Measurements from ENCODE around the gene SLC7A9.

The SLC7A9 gene

GRCh38 chr19:32814624-32815023, 54.9 kb downstream of the SLC7A9 start:
- no peak overlapping the region for H3K4me3 ChIP-seq (ENCODE audit: low read depth, low read length)
- no peak overlapping the region for H3K27ac ChIP-seq (ENCODE audit: low read depth, low read length)
- H3K4me1 ChIP-seq (ENCODE audit: control insufficient read depth, insufficient read depth, low read length, unreplicated experiment): no peaks in the 10 kb centered on the region
- H3K27me3 ChIP-seq (ENCODE audit: insufficient read depth, low read length): peaks cover 7% of the 10 kb centered on the region
- H3K36me3 ChIP-seq (ENCODE audit: insufficient read depth, low read length): no peaks in the 10 kb centered on the region
- no peak overlapping the region for H2AFZ ChIP-seq (ENCODE audit: low read length, unreplicated experiment)
- no peaks in the 10 kb centered on the region for H3K79me2 ChIP-seq (ENCODE audit: control insufficient read depth, insufficient read depth, low read length, unreplicated experiment)

- H3K27ac ChIP-seq (ENCODE audit: low read depth, low read length): no peak overlapping the region
- H3K4me3 ChIP-seq (ENCODE audit: low read depth, low read length): no peak overlapping the region
- H3K79me2 ChIP-seq (ENCODE audit: control insufficient read depth, insufficient read depth, low read length, unreplicated experiment): no peaks in the 10 kb centered on the region
- H3K4me1 ChIP-seq (ENCODE audit: control insufficient read depth, insufficient read depth, low read length, unreplicated experiment): no peaks in the 10 kb centered on the region
- 0 out of 2 replicates have a peak, but pooled peaks cover 5% of the 10 kb centered on the region for H3K27me3 ChIP-seq (ENCODE audit: insufficient read depth, low read length)
- no peaks in the 10 kb centered on the region for H3K36me3 ChIP-seq (ENCODE audit: insufficient read depth, low read length)
- H2AFZ ChIP-seq (ENCODE audit: low read length, unreplicated experiment): no peak overlapping the region
Measured at GRCh38 chr19:32813862-32814425, 55.6 kb downstream of the SLC7A9 start.

GRCh38 chr19:32812571-32812970, 57.0 kb downstream of the SLC7A9 start:
- no peak overlapping the region for H2AFZ ChIP-seq (ENCODE audit: low read length, unreplicated experiment)
- no peak overlapping the region for H3K4me3 ChIP-seq (ENCODE audit: low read depth, low read length)
- H3K27ac ChIP-seq (ENCODE audit: low read depth, low read length): no peak overlapping the region
- no peaks in the 10 kb centered on the region for H3K79me2 ChIP-seq (ENCODE audit: control insufficient read depth, insufficient read depth, low read length, unreplicated experiment)
- H3K27me3 ChIP-seq (ENCODE audit: insufficient read depth, low read length): 0 out of 2 replicates have a peak, but pooled peaks cover 5% of the 10 kb centered on the region
- H3K4me1 ChIP-seq (ENCODE audit: control insufficient read depth, insufficient read depth, low read length, unreplicated experiment): no peaks in the 10 kb centered on the region
- no peaks in the 10 kb centered on the region for H3K36me3 ChIP-seq (ENCODE audit: insufficient read depth, low read length)

- Histone ChIP-seq H2AFZ (ENCODE audit: low read length, unreplicated experiment) (no peak overlapping the region), H3K36me3 (ENCODE audit: insufficient read depth, low read length) (no peaks in the 10 kb centered on the region), H3K4me1 (ENCODE audit: control insufficient read depth, insufficient read depth, low read length, unreplicated experiment) (no peaks in the 10 kb centered on the region), H3K27me3 (ENCODE audit: insufficient read depth, low read length) (0 out of 2 replicates have a peak, but pooled peaks cover 5% of the 10 kb centered on the region), H3K4me3 (ENCODE audit: low read depth, low read length) (no peak overlapping the region), H3K27ac (ENCODE audit: low read depth, low read length) (no peak overlapping the region), H3K79me2 (ENCODE audit: control insufficient read depth, insufficient read depth, low read length, unreplicated experiment) (no peaks in the 10 kb centered on the region)
Measured at GRCh38 chr19:32812036-32812435, 57.5 kb downstream of the SLC7A9 start.

- 0 out of 2 replicates have a peak, but pooled peaks cover 3% of the 10 kb centered on the region for H3K27me3 ChIP-seq (ENCODE audit: insufficient read depth, low read length)
- no peaks in the 10 kb centered on the region for H3K79me2 ChIP-seq (ENCODE audit: control insufficient read depth, insufficient read depth, low read length, unreplicated experiment)
- H2AFZ ChIP-seq (ENCODE audit: low read length, unreplicated experiment): no peak overlapping the region
- H3K36me3 ChIP-seq (ENCODE audit: insufficient read depth, low read length): no peaks in the 10 kb centered on the region
- H3K4me1 ChIP-seq (ENCODE audit: control insufficient read depth, insufficient read depth, low read length, unreplicated experiment): no peaks in the 10 kb centered on the region
- no peak overlapping the region for H3K27ac ChIP-seq (ENCODE audit: low read depth, low read length)
- H3K4me3 ChIP-seq (ENCODE audit: low read depth, low read length): no peak overlapping the region
Measured at GRCh38 chr19:32811151-32811550, 58.4 kb downstream of the SLC7A9 start.

GRCh38 chr19:32810452-32810851, 59.1 kb downstream of the SLC7A9 start:
- Histone ChIP-seq H3K27ac (ENCODE audit: low read depth, low read length) (no peak overlapping the region), H3K4me3 (ENCODE audit: low read depth, low read length) (no peak overlapping the region), H3K79me2 (ENCODE audit: control insufficient read depth, insufficient read depth, low read length, unreplicated experiment) (no peaks in the 10 kb centered on the region)

GRCh38 chr19:32809754-32810153, 59.8 kb downstream of the SLC7A9 start:
- no peaks in the 10 kb centered on the region for H3K27me3 ChIP-seq (ENCODE audit: insufficient read depth, low read length)
- no peaks in the 10 kb centered on the region for H3K79me2 ChIP-seq (ENCODE audit: control insufficient read depth, insufficient read depth, low read length, unreplicated experiment)
- no peaks in the 10 kb centered on the region for H3K36me3 ChIP-seq (ENCODE audit: insufficient read depth, low read length)
- no peak overlapping the region for H3K27ac ChIP-seq (ENCODE audit: low read depth, low read length)
- H3K4me3 ChIP-seq (ENCODE audit: low read depth, low read length): peak overlapping the region; percentile 42; the same call in 1 of the 2 replicates
- no peaks in the 10 kb centered on the region for H3K4me1 ChIP-seq (ENCODE audit: control insufficient read depth, insufficient read depth, low read length, unreplicated experiment)
- peak overlapping the region; percentile 33 for H2AFZ ChIP-seq (ENCODE audit: low read length, unreplicated experiment)

More at GRCh38 chr19:32810452-32810851, 59.1 kb downstream of the SLC7A9 start:
- Histone ChIP-seq H3K36me3 (ENCODE audit: insufficient read depth, low read length) (no peaks in the 10 kb centered on the region), H2AFZ (ENCODE audit: low read length, unreplicated experiment) (no peak overlapping the region), H3K4me1 (ENCODE audit: control insufficient read depth, insufficient read depth, low read length, unreplicated experiment) (no peaks in the 10 kb centered on the region), H3K27me3 (ENCODE audit: insufficient read depth, low read length) (no peaks in the 10 kb centered on the region)

- Histone ChIP-seq H3K36me3 (ENCODE audit: insufficient read depth, low read length) (no peaks in the 10 kb centered on the region), H3K27me3 (ENCODE audit: insufficient read depth, low read length) (no peaks in the 10 kb centered on the region), H3K27ac (ENCODE audit: low read depth, low read length) (no peak overlapping the region), H3K4me3 (ENCODE audit: low read depth, low read length) (peak overlapping the region; percentile 42; the same call in 1 of the 2 replicates), H3K79me2 (ENCODE audit: control insufficient read depth, insufficient read depth, low read length, unreplicated experiment) (no peaks in the 10 kb centered on the region), H3K4me1 (ENCODE audit: control insufficient read depth, insufficient read depth, low read length, unreplicated experiment) (no peaks in the 10 kb centered on the region), H2AFZ (ENCODE audit: low read length, unreplicated experiment) (peak overlapping the region; percentile 33)
Measured at GRCh38 chr19:32809254-32809653, 60.3 kb downstream of the SLC7A9 start.

GRCh38 chr19:32808236-32808635, 61.3 kb downstream of the SLC7A9 start:
- no peak overlapping the region for H3K27ac ChIP-seq (ENCODE audit: low read depth, low read length)
- H3K4me1 ChIP-seq (ENCODE audit: control insufficient read depth, insufficient read depth, low read length, unreplicated experiment): no peaks in the 10 kb centered on the region
- no peak overlapping the region for H3K4me3 ChIP-seq (ENCODE audit: low read depth, low read length)
- H3K79me2 ChIP-seq (ENCODE audit: control insufficient read depth, insufficient read depth, low read length, unreplicated experiment): no peaks in the 10 kb centered on the region
- H3K36me3 ChIP-seq (ENCODE audit: insufficient read depth, low read length): no peaks in the 10 kb centered on the region
- H2AFZ ChIP-seq (ENCODE audit: low read length, unreplicated experiment): no peak overlapping the region
- H3K27me3 ChIP-seq (ENCODE audit: insufficient read depth, low read length): no peaks in the 10 kb centered on the region

GRCh38 chr19:32802840-32803239, 66.7 kb downstream of the SLC7A9 start:
- H3K36me3 ChIP-seq (ENCODE audit: insufficient read depth, low read length): no peaks in the 10 kb centered on the region
- H2AFZ ChIP-seq (ENCODE audit: low read length, unreplicated experiment): no peak overlapping the region
- H3K79me2 ChIP-seq (ENCODE audit: control insufficient read depth, insufficient read depth, low read length, unreplicated experiment): no peaks in the 10 kb centered on the region

GRCh38 chr19:32800754-32801153, 68.8 kb downstream of the SLC7A9 start:
- no peak overlapping the region for H3K27ac ChIP-seq (ENCODE audit: low read depth, low read length)
- H3K4me1 ChIP-seq (ENCODE audit: control insufficient read depth, insufficient read depth, low read length, unreplicated experiment): no peaks in the 10 kb centered on the region
- no peaks in the 10 kb centered on the region for H3K36me3 ChIP-seq (ENCODE audit: insufficient read depth, low read length)
- H3K4me3 ChIP-seq (ENCODE audit: low read depth, low read length): no peak overlapping the region
- H2AFZ ChIP-seq (ENCODE audit: low read length, unreplicated experiment): no peak overlapping the region
- no peaks in the 10 kb centered on the region for H3K79me2 ChIP-seq (ENCODE audit: control insufficient read depth, insufficient read depth, low read length, unreplicated experiment)
- H3K27me3 ChIP-seq (ENCODE audit: insufficient read depth, low read length): no peaks in the 10 kb centered on the region; the same call in 1 of the 2 replicates

More at GRCh38 chr19:32802840-32803239, 66.7 kb downstream of the SLC7A9 start:
- no peaks in the 10 kb centered on the region; the same call in 1 of the 2 replicates for H3K27me3 ChIP-seq (ENCODE audit: insufficient read depth, low read length)
- H3K4me3 ChIP-seq (ENCODE audit: low read depth, low read length): no peak overlapping the region
- no peaks in the 10 kb centered on the region for H3K4me1 ChIP-seq (ENCODE audit: control insufficient read depth, insufficient read depth, low read length, unreplicated experiment)
- no peak overlapping the region for H3K27ac ChIP-seq (ENCODE audit: low read depth, low read length)
